ENCODE measurements around the gene SRGAP2C.
"Not testable (repeated sequence)": the region's sequence is repeated elsewhere in the genome, so short reads cannot be mapped to it uniquely, and the experiment has no call there.

The SRGAP2C gene

GRCh38 chr1:121226295-121226904 is 41.6 kb downstream of the SRGAP2C start:
- not testable (repeated sequence) for H3K4me3 ChIP-seq (ENCODE audit: low read depth, low read length)

GRCh38 chr1:121226925-121227324 is 42.1 kb downstream of the SRGAP2C start:
- not testable (repeated sequence) for H3K4me3 ChIP-seq (ENCODE audit: low read depth, low read length)

- H3K4me3 ChIP-seq (ENCODE audit: low read depth, low read length) = not testable (repeated sequence)
Observed at GRCh38 chr1:121227544-121228330, 43.0 kb downstream of the SRGAP2C start.

GRCh38 chr1:121230636-121231035 is 45.9 kb downstream of the SRGAP2C start:
- not testable (repeated sequence) for H3K4me3 ChIP-seq (ENCODE audit: low read depth, low read length)

- H3K4me3 ChIP-seq (ENCODE audit: low read depth, low read length) = not testable (repeated sequence)
Observed at GRCh38 chr1:121232445-121233125, 47.8 kb downstream of the SRGAP2C start.

GRCh38 chr1:121234090-121234759 is 49.5 kb downstream of the SRGAP2C start:
- H3K4me3 ChIP-seq (ENCODE audit: low read depth, low read length) = not testable (repeated sequence)

GRCh38 chr1:121238384-121238783 is 53.6 kb downstream of the SRGAP2C start:
- H3K4me3 ChIP-seq (ENCODE audit: low read depth, low read length) = not testable (repeated sequence)

GRCh38 chr1:121243913-121244312 is 59.1 kb downstream of the SRGAP2C start:
- not testable (repeated sequence) for H3K4me3 ChIP-seq (ENCODE audit: low read depth, low read length)

- not testable (repeated sequence) for H3K4me3 ChIP-seq (ENCODE audit: low read depth, low read length)
Observed at GRCh38 chr1:121246399-121246798, 61.6 kb downstream of the SRGAP2C start.

GRCh38 chr1:121252656-121253055 is 67.9 kb downstream of the SRGAP2C start:
- not testable (repeated sequence) for H3K4me3 ChIP-seq (ENCODE audit: low read depth, low read length)

- not testable (repeated sequence) for H3K4me3 ChIP-seq (ENCODE audit: low read depth, low read length)
Observed at GRCh38 chr1:121254618-121255017, 69.8 kb downstream of the SRGAP2C start.

- not testable (repeated sequence) for H3K4me3 ChIP-seq (ENCODE audit: low read depth, low read length)
Observed at GRCh38 chr1:121257632-121258031, 72.9 kb downstream of the SRGAP2C start.

- not testable (repeated sequence) for H3K4me3 ChIP-seq (ENCODE audit: low read depth, low read length)
Observed at GRCh38 chr1:121258134-121258533, 73.4 kb downstream of the SRGAP2C start.

GRCh38 chr1:121260205-121260604 is 75.4 kb downstream of the SRGAP2C start:
- not testable (repeated sequence) for H3K4me3 ChIP-seq (ENCODE audit: low read depth, low read length)

- H3K4me3 ChIP-seq (ENCODE audit: low read depth, low read length) = not testable (repeated sequence)
Observed at GRCh38 chr1:121262163-121262562, 77.4 kb downstream of the SRGAP2C start.

- not testable (repeated sequence) for H3K4me3 ChIP-seq (ENCODE audit: low read depth, low read length)
Observed at GRCh38 chr1:121263789-121264244, 79.0 kb downstream of the SRGAP2C start.

- not testable (repeated sequence) for H3K4me3 ChIP-seq (ENCODE audit: low read depth, low read length)
Observed at GRCh38 chr1:121267072-121267471, 82.3 kb downstream of the SRGAP2C start.

GRCh38 chr1:121269309-121269708 is 84.5 kb downstream of the SRGAP2C start:
- H3K4me3 ChIP-seq (ENCODE audit: low read depth, low read length) = not testable (repeated sequence)

- H3K4me3 ChIP-seq (ENCODE audit: low read depth, low read length) = not testable (repeated sequence)
Observed at GRCh38 chr1:121269973-121270372, 85.2 kb downstream of the SRGAP2C start.

- not testable (repeated sequence) for H3K4me3 ChIP-seq (ENCODE audit: low read depth, low read length)
Observed at GRCh38 chr1:121271143-121271715, 86.5 kb downstream of the SRGAP2C start.

GRCh38 chr1:121275435-121275834 is 90.7 kb downstream of the SRGAP2C start:
- not testable (repeated sequence) for H3K4me3 ChIP-seq (ENCODE audit: low read depth, low read length)

Measured in iPS-11a (cell line).